NCI-H446 (cell line): ENCODE results near the gene IL1RN.
A peak's percentile ranks its signal among the peaks of the same experiment; 100 is the strongest.

Source experiments
- DNase-seq, 2 experiments: peaks; one replicate each; lab custom pipeline; 2025; lab: John Stamatoyannopoulos, UW

IL1RN gene

DNA sequence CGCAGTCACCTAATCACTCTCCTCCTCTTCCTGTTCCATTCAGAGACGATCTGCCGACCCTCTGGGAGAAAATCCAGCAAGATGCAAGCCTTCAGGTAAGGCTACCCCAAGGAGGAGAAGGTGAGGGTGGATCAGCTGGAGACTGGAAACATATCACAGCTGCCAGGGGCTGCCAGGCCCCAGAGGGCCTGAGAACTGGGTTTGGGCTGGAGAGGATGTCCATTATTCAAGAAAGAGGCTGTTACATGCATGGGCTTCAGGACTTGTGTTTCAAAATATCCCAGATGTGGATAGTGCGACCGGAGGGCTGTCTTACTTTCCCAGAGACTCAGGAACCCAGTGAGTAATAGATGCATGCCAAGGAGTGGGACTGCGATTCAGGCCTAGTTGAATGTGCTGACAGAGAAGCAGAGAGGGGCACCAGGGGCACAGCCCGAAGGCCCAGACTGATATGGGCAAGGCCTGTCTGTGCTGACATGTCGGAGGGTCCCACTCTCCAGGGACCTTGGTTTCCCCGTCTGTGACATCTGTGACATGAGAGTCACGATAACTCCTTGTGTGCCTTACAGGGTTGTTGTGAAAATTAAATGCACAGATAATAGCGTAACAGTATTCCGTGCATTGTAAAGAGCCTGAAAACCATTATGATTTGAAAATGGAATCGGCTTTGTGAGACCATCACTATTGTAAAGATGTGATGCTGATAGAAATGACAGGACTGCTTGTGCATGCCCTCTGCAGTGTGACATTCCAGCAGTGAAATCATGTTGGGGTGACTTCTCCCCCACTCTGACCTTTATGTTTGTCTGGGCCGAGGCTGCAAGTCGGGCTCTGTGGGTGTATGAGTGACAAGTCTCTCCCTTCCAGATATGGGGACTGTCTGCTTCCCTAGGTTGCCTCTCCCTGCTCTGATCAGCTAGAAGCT is 510 bp downstream of the IL1RN start:
- DNase-seq = no peak

- DNase-seq = no peak
These were observed 2.2 kb downstream of the IL1RN start for GRCh38 chr2:113129519-113130078.

- no peak for DNase-seq
These were observed 4.2 kb downstream of the IL1RN start for GRCh38 chr2:113131352-113132185.

DNA sequence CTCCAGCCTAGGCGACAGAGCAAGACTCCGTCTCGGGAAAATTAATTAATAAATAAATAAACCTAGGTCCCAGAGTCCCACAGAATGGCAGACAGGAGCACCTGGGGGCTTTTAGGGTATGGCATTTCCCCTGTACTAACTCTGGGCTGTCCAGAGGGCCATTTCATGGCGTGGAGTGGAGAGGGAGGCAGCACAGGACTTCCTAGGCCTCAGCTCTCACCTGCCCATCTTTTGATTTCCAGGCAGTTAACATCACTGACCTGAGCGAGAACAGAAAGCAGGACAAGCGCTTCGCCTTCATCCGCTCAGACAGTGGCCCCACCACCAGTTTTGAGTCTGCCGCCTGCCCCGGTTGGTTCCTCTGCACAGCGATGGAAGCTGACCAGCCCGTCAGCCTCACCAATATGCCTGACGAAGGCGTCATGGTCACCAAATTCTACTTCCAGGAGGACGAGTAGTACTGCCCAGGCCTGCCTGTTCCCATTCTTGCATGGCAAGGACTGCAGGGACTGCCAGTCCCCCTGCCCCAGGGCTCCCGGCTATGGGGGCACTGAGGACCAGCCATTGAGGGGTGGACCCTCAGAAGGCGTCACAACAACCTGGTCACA is 5.1 kb downstream of the IL1RN start:
- DNase-seq = no peak

DNA sequence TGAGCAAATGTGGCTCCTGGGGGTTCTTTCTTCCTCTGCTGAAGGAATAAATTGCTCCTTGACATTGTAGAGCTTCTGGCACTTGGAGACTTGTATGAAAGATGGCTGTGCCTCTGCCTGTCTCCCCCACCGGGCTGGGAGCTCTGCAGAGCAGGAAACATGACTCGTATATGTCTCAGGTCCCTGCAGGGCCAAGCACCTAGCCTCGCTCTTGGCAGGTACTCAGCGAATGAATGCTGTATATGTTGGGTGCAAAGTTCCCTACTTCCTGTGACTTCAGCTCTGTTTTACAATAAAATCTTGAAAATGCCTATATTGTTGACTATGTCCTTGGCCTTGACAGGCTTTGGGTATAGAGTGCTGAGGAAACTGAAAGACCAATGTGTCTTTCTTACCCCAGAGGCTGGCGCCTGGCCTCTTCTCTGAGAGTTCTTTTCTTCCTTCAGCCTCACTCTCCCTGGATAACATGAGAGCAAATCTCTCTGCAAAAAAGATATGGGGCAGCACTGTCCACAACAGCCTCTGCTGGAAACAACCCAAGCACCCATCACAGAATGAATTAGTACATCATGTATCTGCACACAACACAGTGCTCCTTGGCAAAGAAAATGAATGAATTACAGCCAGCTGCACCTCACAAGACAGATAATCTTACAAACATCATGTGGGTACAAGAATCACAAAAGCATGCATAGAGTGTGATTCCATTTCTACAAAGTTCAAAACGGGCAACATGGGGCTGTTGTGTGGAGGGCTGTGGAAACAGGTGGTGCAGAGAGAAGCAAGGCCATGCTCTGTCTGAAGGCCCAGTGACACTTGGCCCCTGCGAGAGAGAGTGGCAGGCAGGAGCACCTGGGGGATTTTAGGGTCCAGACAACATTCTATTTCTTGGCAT is 6.6 kb downstream of the IL1RN start:
- no peak for DNase-seq

- no peak for DNase-seq
These were observed 7.3 kb downstream of the IL1RN start for GRCh38 chr2:113134717-113135116.

DNA sequence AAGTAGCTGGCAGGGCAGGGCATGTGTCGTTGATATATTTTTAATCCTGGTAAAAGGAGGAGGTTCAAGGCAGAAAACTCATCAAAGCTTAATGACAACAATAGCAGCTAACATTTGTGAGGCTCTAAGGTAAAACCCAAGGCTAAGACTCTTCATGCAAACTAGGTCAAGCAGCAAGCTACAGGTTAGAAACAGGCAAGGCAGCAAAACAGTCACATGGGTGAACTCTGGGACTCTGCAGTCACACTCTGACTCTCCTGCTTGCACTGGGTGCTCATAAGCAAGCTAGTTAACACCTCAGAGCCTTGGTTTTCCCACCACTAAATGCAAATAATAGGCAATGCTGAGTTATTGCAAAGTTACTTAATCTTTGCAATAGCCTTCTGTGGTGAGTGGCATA is 7.9 kb downstream of the IL1RN start:
- DNase-seq = no peak

DNA sequence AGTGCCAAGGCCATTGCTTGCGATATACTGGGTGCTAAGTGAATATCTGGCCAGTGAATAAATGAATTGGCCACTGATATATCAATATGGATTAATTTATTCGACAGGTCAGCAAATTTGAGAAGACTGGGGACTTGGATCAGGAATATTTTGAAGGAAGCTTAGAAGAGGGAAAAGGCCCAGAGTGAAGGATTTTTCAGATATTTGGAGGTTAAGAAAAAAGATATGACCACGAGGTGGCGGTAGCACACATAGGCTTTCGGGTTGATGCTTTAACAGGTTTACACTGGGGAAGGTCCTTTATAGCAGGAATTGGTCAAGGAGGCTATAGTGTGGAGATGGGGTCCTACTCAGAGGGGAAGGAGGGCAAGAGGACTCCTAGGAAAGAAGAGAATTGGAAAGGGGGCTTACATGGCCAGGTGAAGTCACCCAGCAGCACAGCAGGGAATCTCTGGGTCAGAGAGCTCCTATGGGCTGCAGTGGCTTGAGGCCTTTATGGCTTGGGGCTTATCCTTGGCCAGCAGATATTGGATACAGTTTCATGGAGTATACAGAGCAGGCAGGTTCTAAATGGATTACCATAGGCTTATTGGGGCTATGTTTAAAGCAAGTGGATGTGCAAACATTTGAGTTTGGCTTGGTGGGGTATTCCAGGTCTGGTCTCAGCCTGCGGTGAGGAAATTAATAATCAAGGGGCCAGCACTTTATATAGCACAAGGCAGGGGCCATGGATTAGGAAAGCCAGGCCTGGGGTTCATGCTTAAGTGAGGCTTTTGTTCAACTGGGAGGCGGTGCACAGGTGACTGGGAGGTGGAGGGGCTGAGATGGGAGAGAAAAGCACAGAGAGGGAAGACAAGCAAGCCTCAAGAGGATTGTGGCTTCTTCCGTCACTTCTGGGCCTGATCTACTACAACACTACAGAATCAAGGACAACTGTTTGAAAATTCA is 9.7 kb downstream of the IL1RN start:
- peak in 1 of 2 experiments; percentile 24 for DNase-seq

GRCh38 chr2:113137827-113138226 is 10.4 kb downstream of the IL1RN start:
- no peak for DNase-seq

GRCh38 chr2:113138428-113139322 is 11.3 kb downstream of the IL1RN start:
- peak in 1 of 2 experiments; percentile 54 for DNase-seq

DNA sequence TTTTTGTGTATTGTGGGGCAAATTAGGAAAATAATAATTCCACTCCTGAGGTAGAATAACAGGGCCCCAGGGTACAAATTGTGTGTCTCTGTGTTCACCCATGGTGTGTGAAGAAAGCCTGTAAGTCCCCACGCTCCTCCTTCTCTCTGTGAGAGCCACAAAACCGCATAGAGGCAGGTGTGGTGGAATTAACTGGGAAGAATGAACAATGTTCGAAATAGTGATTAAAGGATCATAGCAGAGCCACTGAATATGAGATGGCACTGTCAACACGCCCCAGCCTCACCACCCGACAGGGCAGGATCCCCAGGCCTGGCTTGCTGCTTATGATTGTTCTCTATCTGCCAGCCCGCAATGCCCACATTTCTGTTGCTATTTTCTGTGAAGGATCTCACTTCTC is 14.1 kb downstream of the IL1RN start:
- DNase-seq = no peak

DNA sequence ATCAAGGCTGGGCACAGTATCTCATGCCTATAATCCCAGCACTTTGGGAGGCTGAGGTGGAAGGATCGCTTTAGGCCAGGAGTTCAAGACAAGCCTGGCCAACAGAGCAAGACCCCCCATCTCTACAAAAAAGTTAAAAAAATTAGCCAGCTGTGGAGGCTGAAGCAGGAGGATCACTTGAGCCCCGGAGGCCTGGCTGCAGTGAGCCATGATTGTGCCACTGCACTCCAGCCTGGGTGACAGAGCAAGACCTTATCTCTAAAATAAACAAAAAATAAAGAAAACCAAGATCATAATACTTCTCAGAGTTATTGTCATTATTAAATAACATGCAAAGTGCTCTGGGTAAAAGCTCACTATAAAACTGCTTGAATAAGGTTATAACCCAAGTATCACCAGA is 14.9 kb downstream of the IL1RN start:
- DNase-seq = no peak

- no peak for DNase-seq
These were observed 16.9 kb downstream of the IL1RN start for GRCh38 chr2:113144259-113144658.

- DNase-seq = no peak
These were observed 21.5 kb downstream of the IL1RN start for GRCh38 chr2:113148606-113149552.

DNA sequence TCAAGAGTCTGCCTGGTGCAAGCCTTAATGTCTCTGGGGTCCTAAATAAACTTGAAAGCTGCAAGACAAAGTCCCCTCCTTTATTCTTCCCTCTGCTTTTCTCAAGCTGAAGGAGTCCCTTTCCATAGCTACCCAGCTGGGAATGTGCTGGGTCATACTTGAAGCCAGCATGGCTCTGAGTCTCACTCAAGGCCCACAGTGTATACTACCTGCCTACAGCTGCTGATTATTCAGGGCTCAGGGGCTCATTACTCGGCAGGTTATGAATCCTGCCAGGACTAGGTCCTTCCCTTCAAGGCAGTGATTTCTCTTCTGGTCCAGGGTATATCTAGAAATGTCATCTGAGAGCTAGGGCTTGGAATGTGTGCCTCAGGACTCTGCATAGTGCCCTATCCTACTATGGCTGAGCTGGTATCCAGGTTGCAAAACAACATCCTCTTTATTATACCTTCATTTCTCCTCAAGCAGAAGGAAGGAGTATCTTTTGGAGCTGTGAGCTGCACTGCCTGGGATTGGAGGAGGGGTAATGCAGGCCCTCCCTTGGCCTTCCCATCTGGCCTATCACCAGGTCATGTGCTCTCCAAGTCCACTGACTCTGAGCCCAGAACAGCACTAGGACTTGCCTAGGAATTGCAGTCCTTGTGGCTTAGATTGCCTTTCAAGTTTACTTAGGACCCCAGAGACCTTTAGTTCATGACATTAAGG is 22.3 kb downstream of the IL1RN start:
- no peak for DNase-seq

DNA sequence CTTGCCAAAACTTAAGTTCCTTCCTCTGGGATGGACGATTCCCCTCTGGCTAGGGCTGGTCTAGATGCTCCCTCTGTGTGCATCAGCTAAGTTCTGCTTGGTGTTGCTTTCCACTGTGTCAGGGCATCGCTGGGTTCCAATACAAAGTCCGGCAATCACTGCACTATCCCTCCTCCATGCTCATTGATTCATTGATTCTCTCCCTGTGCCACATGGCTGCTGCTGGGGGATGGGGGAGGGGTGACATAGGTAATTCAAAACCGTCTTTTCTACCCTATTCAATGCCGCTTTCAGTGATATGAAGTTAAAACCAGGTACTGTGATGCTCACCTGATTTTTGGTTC is 22.8 kb downstream of the IL1RN start:
- DNase-seq = no peak

GRCh38 chr2:113155331-113155730 is 27.9 kb downstream of the IL1RN start:
- no peak for DNase-seq
